Measurements from ENCODE around the gene CIDEC.

DNA sequence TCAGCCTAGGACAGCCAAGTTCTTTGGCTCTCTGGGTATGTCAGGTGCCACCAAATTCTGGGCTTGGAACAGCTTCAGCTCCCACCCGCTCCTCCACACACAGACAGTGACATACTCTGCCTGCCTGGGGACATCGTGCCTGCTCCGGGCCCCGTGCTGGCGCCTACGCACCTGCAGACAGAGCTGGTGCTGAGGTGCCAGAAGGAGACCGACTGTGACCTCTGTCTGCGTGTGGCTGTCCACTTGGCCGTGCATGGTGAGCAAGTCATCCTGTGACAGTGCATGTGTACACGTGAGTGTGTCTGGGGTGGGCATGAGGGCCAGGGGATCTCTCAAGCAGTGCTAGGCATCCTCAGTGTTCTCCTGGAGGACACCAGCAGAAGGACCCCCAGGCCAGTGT, 37.8 kb upstream of the CIDEC start:
- TF ChIP-seq, protein P1, sequence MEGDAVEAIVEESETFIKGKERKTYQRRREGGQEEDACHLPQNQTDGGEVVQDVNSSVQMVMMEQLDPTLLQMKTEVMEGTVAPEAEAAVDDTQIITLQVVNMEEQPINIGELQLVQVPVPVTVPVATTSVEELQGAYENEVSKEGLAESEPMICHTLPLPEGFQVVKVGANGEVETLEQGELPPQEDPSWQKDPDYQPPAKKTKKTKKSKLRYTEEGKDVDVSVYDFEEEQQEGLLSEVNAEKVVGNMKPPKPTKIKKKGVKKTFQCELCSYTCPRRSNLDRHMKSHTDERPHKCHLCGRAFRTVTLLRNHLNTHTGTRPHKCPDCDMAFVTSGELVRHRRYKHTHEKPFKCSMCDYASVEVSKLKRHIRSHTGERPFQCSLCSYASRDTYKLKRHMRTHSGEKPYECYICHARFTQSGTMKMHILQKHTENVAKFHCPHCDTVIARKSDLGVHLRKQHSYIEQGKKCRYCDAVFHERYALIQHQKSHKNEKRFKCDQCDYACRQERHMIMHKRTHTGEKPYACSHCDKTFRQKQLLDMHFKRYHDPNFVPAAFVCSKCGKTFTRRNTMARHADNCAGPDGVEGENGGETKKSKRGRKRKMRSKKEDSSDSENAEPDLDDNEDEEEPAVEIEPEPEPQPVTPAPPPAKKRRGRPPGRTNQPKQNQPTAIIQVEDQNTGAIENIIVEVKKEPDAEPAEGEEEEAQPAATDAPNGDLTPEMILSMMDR (conservative IDR thresholded peaks at IDR 0.05), result no peak
- no peak for TF ChIP-seq EZH2 (IDR thresholded peaks at IDR 0.05; ENCODE audit: low read depth)

Measured in PC-9 (cell line).